ENCODE measurements around the gene GABRA5. TPM values are rescaled to one million over a fixed set of nuclear protein-coding genes. Genes with fewer than 3 reads are reported as not detected.
"Not testable (repeated sequence)": the region's sequence is repeated elsewhere in the genome, so short reads cannot be mapped to it uniquely, and the experiment has no call there.

GABRA5 gene
- total RNA-seq: 0.10 and 0.20 TPM in 2 replicates
- not detected in 2 replicates for polyA plus RNA-seq

GRCh38 chr15:26866298-26867199 lies at the start of gene GABRA5:
TSS of gene GABRA5 (plus strand) at chr15:26867062. CDS start at chr15:26869249, 2,187 bp downstream.
- H3K4me2 ChIP-seq: peak within 1 kb of the TSS; percentile 87
- no peaks in the 10 kb centered on the region for H3K4me1 ChIP-seq (ENCODE audit: insufficient read depth)
- H3K9me2 ChIP-seq (replicated peaks; ENCODE audit: insufficient read depth): no peaks in the 10 kb centered on the region
- no peaks in the 10 kb centered on the region for H3K79me2 ChIP-seq
- no peaks in the 10 kb centered on the region for H4K20me1 ChIP-seq (ENCODE audit: insufficient read depth, poor library complexity, severe bottlenecking)
- H3K4me3 ChIP-seq: peak within 1 kb of the TSS; percentile 23
- peak; percentile 70 for DNase-seq (ENCODE audit: low spot score)
- H3K27ac ChIP-seq: no peak within 1 kb of the TSS
- peak within 1 kb of the TSS; percentile 35 for H2AFZ ChIP-seq
- H3K36me3 ChIP-seq (replicated peaks; ENCODE audit: insufficient read depth, low read depth): no peaks in the 10 kb centered on the region
- TF ChIP-seq CTCF (IDR thresholded peaks at IDR 0.05; ENCODE audit: poor library complexity): peak; percentile 53
- no peak for TF ChIP-seq EZH2phosphoT487 (IDR thresholded peaks at IDR 0.05; ENCODE audit: low read depth, severe bottlenecking, unreplicated experiment)
- TF ChIP-seq EZH2 (IDR thresholded peaks at IDR 0.05; ENCODE audit: borderline replicate concordance): no peak
- H3K9me3 ChIP-seq (ENCODE audit: low read depth): no peaks in the 10 kb centered on the region
- WGBS (ENCODE audit: low lambda C conversion rate, missing lambda C conversion rate): 22% methylated on average over 50 of the region's 63 CpGs
- peaks cover 51% of the 10 kb centered on the region for H3K27me3 ChIP-seq

GRCh38 chr15:26831191-26831590 lies 35.7 kb upstream of the GABRA5 start:
- not testable (repeated sequence) for H3K4me2 ChIP-seq; H3K36me3 ChIP-seq (replicated peaks; ENCODE audit: insufficient read depth, low read depth); H3K79me2 ChIP-seq; H4K20me1 ChIP-seq (ENCODE audit: insufficient read depth, poor library complexity, severe bottlenecking); H3K4me1 ChIP-seq (ENCODE audit: insufficient read depth); H3K27me3 ChIP-seq; H3K9me2 ChIP-seq (replicated peaks; ENCODE audit: insufficient read depth); H3K9me3 ChIP-seq (ENCODE audit: low read depth); H3K27ac ChIP-seq; DNase-seq (ENCODE audit: low spot score); H2AFZ ChIP-seq; H3K4me3 ChIP-seq
- 95% methylated on average over 22 of the region's 36 CpGs for WGBS (ENCODE audit: low lambda C conversion rate, missing lambda C conversion rate)

- 81% methylated on average over 7 of the region's 7 CpGs for WGBS (ENCODE audit: low lambda C conversion rate, missing lambda C conversion rate)
Observed at GRCh38 chr15:26831951-26832350, 34.9 kb upstream of the GABRA5 start.

More at GRCh38 chr15:26831951-26832350, 34.9 kb upstream of the GABRA5 start:
- Histone ChIP-seq H3K27me3 (no peaks in the 10 kb centered on the region), H3K9me2 (replicated peaks; ENCODE audit: insufficient read depth) (no peaks in the 10 kb centered on the region), H3K27ac (no peak overlapping the region), H3K9me3 (ENCODE audit: low read depth) (peaks cover 3% of the 10 kb centered on the region), H2AFZ (no peak overlapping the region), H3K79me2 (no peaks in the 10 kb centered on the region), H3K4me3 (no peak overlapping the region), H3K4me2 (no peak overlapping the region), H3K36me3 (replicated peaks; ENCODE audit: insufficient read depth, low read depth) (no peaks in the 10 kb centered on the region), H3K4me1 (ENCODE audit: insufficient read depth) (no peaks in the 10 kb centered on the region), H4K20me1 (ENCODE audit: insufficient read depth, poor library complexity, severe bottlenecking) (no peaks in the 10 kb centered on the region)
- TF ChIP-seq EZH2 (IDR thresholded peaks at IDR 0.05; ENCODE audit: borderline replicate concordance): no peak
- no peak for TF ChIP-seq CTCF (IDR thresholded peaks at IDR 0.05; ENCODE audit: poor library complexity)
- no peak for TF ChIP-seq EZH2phosphoT487 (IDR thresholded peaks at IDR 0.05; ENCODE audit: low read depth, severe bottlenecking, unreplicated experiment)
- DNase-seq (ENCODE audit: low spot score): no peak

Data from hepatocyte (in vitro differentiated cells).